ENCODE results near the gene RSPRY1.

The RSPRY1 gene

GRCh38 chr16:57184887-57185445 is 1.2 kb upstream of the RSPRY1 start:
- no peak for TF ChIP-seq SIN3A (IDR thresholded peaks at IDR 0.05; ENCODE audit: borderline replicate concordance, insufficient read depth, low read length)
- TF ChIP-seq REST (IDR thresholded peaks at IDR 0.05; ENCODE audit: insufficient read depth in 1 of 2, low read depth in 2 of 2, low read length in 2 of 2) = no peak
- TF ChIP-seq TAF1 (IDR thresholded peaks at IDR 0.05; ENCODE audit: borderline replicate concordance, insufficient read depth, low read length) = no peak
- TF ChIP-seq FOXP2 (optimal IDR thresholded peaks at IDR 0.05; ENCODE audit: borderline replicate concordance, extremely low read depth, extremely low read length, insufficient read depth) = no peak
- no peak for TF ChIP-seq POLR2AphosphoS5 (IDR thresholded peaks at IDR 0.05; ENCODE audit: low read depth, low read length)

- no peak for TF ChIP-seq SIN3A (IDR thresholded peaks at IDR 0.05; ENCODE audit: borderline replicate concordance, insufficient read depth, low read length)
- TF ChIP-seq POLR2AphosphoS5 (IDR thresholded peaks at IDR 0.05; ENCODE audit: low read depth, low read length) = no peak
- no peak for TF ChIP-seq REST (IDR thresholded peaks at IDR 0.05; ENCODE audit: insufficient read depth in 1 of 2, low read depth in 2 of 2, low read length in 2 of 2)
- no peak for TF ChIP-seq FOXP2 (optimal IDR thresholded peaks at IDR 0.05; ENCODE audit: borderline replicate concordance, extremely low read depth, extremely low read length, insufficient read depth)
- TF ChIP-seq TAF1 (IDR thresholded peaks at IDR 0.05; ENCODE audit: borderline replicate concordance, insufficient read depth, low read length) = no peak
Observed at GRCh38 chr16:57185446-57185944, 634 bp upstream of the RSPRY1 start.

GRCh38 chr16:57186872-57187854 is 1.0 kb downstream of the RSPRY1 start:
- TF ChIP-seq FOXP2 (optimal IDR thresholded peaks at IDR 0.05; ENCODE audit: borderline replicate concordance, extremely low read depth, extremely low read length, insufficient read depth) (no peak), REST (IDR thresholded peaks at IDR 0.05; ENCODE audit: insufficient read depth in 1 of 2, low read depth in 2 of 2, low read length in 2 of 2) (no peak), TAF1 (IDR thresholded peaks at IDR 0.05; ENCODE audit: borderline replicate concordance, insufficient read depth, low read length) (no peak), SIN3A (IDR thresholded peaks at IDR 0.05; ENCODE audit: borderline replicate concordance, insufficient read depth, low read length) (no peak), POLR2AphosphoS5 (IDR thresholded peaks at IDR 0.05; ENCODE audit: low read depth, low read length) (no peak)

GRCh38 chr16:57188711-57189002 is 2.5 kb downstream of the RSPRY1 start:
- TF ChIP-seq FOXP2 (optimal IDR thresholded peaks at IDR 0.05; ENCODE audit: borderline replicate concordance, extremely low read depth, extremely low read length, insufficient read depth) = no peak
- no peak for TF ChIP-seq REST (IDR thresholded peaks at IDR 0.05; ENCODE audit: insufficient read depth in 1 of 2, low read depth in 2 of 2, low read length in 2 of 2)
- no peak for TF ChIP-seq SIN3A (IDR thresholded peaks at IDR 0.05; ENCODE audit: borderline replicate concordance, insufficient read depth, low read length)
- TF ChIP-seq POLR2AphosphoS5 (IDR thresholded peaks at IDR 0.05; ENCODE audit: low read depth, low read length) = no peak
- TF ChIP-seq TAF1 (IDR thresholded peaks at IDR 0.05; ENCODE audit: borderline replicate concordance, insufficient read depth, low read length) = no peak
